Bronchial smooth muscle cell (primary cell): Measurements from ENCODE around the gene CDK5. TPM values are rescaled to one million over a fixed set of nuclear protein-coding genes. Genes with fewer than 3 reads are reported as not detected.

Experiments used
- total RNA-seq: library from RNA; depleted of rRNA; stranded (reverse); fragments of >200 nt; gene quantifications from 2 replicates; pipeline ENCODE4 v1.2.1, GENCODE V29; 2014

Gene CDK5
- total RNA-seq = 29.6 TPM in 2 replicates

GRCh38 chr7:151057506-151057988 is at the start of gene CDK5:
Gene CDK5 (minus strand): TSS chr7:151057897. CDS start chr7:151057848, 49 bp downstream.

GRCh38 chr7:151085691-151086620 is 28.3 kb upstream of the CDK5 start, which contains the start of gene AGAP3:
Gene AGAP3 (plus strand): TSS chr7:151086475. CDS start chr7:151086742, 267 bp downstream.

GRCh38 chr7:151083071-151083823 is 25.6 kb upstream of the CDK5 start, which contains the start of gene TMUB1:
Gene TMUB1 (minus strand): TSS chr7:151083493. CDS start chr7:151082563, 930 bp downstream.

GRCh38 chr7:151080522-151081169 is 22.9 kb upstream of the CDK5 start, which contains the start of gene FASTK:
Gene FASTK (minus strand): TSS chr7:151080809. CDS start chr7:151080766, 43 bp downstream.

GRCh38 chr7:151059367-151060112 is 1.8 kb upstream of the CDK5 start, which contains the start of gene SLC4A2:
Gene SLC4A2 (plus strand): TSS chr7:151059589. CDS start chr7:151061988, 2,399 bp downstream.

GRCh38 chr7:151047976-151048815 is 9.5 kb downstream of the CDK5 start, which contains the start of gene ASIC3:
Gene ASIC3 (plus strand): TSS chr7:151048531. CDS start chr7:151048886, 355 bp downstream.

GRCh38 chr7:151028131-151028947 is 29.4 kb downstream of the CDK5 start, which contains the start of gene ABCB8:
Gene ABCB8 (plus strand): TSS chr7:151028450. CDS start chr7:151028516, 66 bp downstream.

GRCh38 chr7:151024435-151025056 is 33.2 kb downstream of the CDK5 start, which contains the start of gene ATG9B:
Gene ATG9B (minus strand): TSS chr7:151024494. CDS start chr7:151024423, 71 bp downstream.

Other genes with a start within 250 kb of the CDK5 start
- not detected in 2 replicates for gene AOC1, start 205.4 kb downstream of the CDK5 start, total RNA-seq
- gene KCNH2, start 79.6 kb downstream of the CDK5 start, total RNA-seq = under 0.01 and 0.17 TPM in 2 replicates
- gene NOS3, start 66.9 kb downstream of the CDK5 start, total RNA-seq = 0.17 and 0.32 TPM in 2 replicates
- gene ATG9B, start 33.4 kb downstream of the CDK5 start, total RNA-seq = under 0.01 TPM in 2 replicates
- gene ABCB8, start 29.4 kb downstream of the CDK5 start, total RNA-seq = 17.8 and 20.8 TPM in 2 replicates
- 0.09 TPM in 1 of 2 replicates, not detected in the other for gene ASIC3, start 9.4 kb downstream of the CDK5 start, total RNA-seq
- 53.1 and 64.0 TPM in 2 replicates for gene SLC4A2, start 1.7 kb upstream of the CDK5 start, total RNA-seq
- 55.0 and 57.5 TPM in 2 replicates for gene FASTK, start 22.9 kb upstream of the CDK5 start, total RNA-seq
- 11.6 and 15.6 TPM in 2 replicates for gene TMUB1, start 25.6 kb upstream of the CDK5 start, total RNA-seq
- gene AGAP3, start 28.6 kb upstream of the CDK5 start, total RNA-seq = 34.2 and 40.8 TPM in 2 replicates
- not detected in 2 replicates for gene GBX1, start 109.8 kb upstream of the CDK5 start, total RNA-seq
- gene ASB10, start 129.4 kb upstream of the CDK5 start, total RNA-seq = not detected in 2 replicates
- not detected in 2 replicates for gene H2BK1, start 152.6 kb upstream of the CDK5 start, total RNA-seq
- 31.0 and 42.7 TPM in 2 replicates for gene ABCF2, start 169.3 kb upstream of the CDK5 start, total RNA-seq
- gene CHPF2, start 174.6 kb upstream of the CDK5 start, total RNA-seq = 37.0 and 49.8 TPM in 2 replicates
- gene SMARCD3, start 190.8 kb upstream of the CDK5 start, total RNA-seq = 31.8 and 33.4 TPM in 2 replicates